Activated CD4-positive, alpha-beta T cell treated with anti-CD3 and anti-CD28 coated beads, Interleukin-2, amount 50 U/mL, for 48 hours (primary cell): Measurements from ENCODE around the gene PMS2.
"Not testable (repeated sequence)": the region's sequence is repeated elsewhere in the genome, so short reads cannot be mapped to it uniquely, and the experiment has no call there.

Experiments
- DNase-seq, 2 experiments: peaks; one replicate each; pipeline ENCODE4 v3.0.0-alpha.2; 2020

The PMS2 gene

GRCh38 chr7:6015917-6016652 is 7.2 kb upstream of the PMS2 start:
- no peak for DNase-seq

DNA sequence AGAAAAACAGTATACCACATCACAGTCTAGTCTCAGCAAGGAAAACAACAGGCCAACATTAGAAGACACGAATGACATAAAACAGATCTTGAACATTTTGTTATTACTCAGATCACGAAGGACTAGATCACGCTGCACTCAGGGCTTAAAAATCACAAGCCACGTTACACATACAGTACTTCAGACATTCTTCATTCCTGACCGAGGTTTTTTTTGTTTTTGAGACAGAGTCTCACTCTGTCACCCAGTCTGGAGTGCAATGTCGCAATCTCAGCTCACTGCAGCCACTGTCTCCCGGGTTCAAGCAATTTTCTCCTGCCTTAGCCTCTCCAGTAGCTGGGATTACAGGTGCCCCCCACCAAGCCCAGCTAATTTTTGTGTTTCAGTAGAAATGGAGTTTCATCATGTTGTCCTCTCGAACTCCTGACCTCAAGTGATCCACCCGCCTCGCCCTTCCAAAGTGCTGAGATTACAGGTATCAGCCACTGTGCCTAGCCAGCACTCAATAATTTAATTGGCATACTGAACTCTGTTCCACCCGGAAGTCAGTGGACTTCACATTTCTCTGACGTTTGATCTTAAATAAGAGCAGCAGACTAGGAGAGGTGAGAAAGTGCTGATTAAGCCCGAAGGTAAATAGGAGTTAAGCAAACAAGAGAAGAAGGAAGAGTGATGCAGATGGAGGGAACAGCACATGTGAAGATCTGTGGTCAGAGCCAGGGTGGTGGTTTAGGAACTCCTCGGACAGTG is 3.7 kb upstream of the PMS2 start:
- DNase-seq = no peak

GRCh38 chr7:6011541-6011940 is 2.7 kb upstream of the PMS2 start:
- no peak for DNase-seq

DNA sequence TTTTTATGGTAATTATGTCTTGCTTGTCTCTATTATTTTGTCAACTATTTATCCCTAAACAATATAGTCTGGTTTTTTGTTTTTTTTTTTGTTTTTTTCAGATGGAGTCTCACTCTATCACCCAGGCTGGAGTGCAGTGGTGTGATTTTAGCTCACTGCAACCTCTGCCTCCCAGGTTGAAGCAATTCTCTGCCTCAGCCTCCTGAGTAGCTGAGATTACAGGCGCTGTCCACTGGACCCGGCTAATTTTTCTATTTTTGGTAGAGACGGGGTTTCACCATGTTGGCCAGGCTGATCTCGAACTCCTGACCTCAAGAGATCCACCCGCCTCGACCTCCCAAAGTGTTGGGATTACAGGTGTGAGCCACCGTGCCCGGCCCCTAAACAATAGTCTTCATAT is 1.5 kb upstream of the PMS2 start:
- not testable (repeated sequence) for DNase-seq

DNA sequence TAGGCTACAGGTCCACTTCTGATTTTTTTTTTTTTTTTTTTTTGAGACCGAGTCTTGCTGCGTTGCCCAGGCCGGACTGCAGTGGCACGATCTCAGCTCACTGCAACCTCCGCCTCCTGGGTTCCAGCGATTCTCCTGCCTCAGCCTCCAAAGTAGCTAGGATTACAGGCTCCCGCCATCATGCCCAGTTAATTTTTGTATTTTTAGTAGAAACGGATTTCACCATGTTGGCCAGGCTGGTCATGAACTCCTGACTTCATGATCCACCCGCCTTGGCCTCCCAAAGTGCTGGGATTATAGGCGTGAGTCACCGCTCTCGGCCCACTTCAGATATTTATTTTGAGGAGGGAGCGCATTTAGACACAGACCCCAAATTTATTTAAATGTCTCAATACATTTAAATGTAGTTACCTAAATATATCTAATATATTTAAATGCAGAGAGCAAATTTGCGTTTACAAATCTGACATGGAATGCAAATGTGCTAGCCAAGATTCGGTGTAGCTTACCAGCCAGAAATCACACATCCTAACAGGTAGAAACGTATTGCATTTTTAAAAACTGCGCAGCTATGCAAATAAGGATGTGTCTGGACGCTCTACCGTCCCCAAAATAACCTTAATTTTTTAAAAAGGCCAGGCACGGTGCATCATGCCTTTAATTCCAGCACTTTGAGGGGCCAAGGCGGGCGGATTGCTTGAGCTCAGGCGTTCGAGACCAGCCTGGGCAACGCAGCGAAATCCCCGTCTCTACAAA is 836 bp downstream of the PMS2 start:
- DNase-seq = not testable (repeated sequence)

DNA sequence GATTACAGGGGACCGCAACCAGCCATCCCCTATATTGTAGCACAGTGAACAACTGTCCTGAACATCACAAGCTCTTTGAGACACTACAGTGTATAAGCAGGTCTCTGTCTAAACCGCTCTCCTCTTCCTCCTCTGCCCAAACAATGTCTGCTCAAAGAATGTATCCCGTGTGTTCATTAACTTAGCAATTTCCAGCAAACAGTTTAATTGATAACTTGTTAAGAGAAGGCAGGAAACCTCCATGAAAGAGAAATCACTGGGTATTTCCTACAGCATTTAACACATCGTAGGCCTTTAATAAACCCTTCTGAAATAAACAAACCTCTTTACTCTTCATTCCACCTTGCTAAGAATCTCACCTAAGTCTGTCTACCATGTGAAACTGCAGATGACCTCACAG is 1.5 kb downstream of the PMS2 start:
- DNase-seq = no peak

DNA sequence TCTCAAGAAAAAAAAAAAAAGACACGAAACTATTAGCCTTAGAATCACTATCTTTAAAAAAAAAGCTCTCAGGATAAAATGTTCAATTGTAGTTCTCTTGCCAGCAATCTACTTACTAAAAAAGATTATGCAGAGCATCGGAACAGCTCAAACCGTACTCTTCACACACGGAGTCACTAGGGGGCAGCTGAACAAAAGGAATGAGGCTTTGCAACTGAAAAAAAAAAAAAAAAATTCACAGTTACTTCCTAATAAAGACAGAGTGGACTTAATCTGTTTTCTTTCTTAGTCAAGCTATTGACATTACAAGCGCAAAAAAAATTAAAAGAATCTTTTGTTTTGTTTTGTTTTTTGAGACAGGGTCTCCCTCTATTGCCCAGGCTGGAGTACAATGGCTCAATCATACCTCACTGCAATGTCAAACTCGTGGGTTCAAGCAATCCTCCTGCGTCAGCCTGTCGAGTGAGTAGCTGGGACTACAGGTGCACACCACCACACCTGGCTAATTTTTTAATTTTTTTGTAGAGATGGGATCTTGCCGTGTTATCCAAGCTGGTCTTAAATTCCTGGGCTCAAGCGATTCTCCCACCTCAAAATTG is 11.5 kb downstream of the PMS2 start:
- DNase-seq = peak in 1 of 2 experiments; percentile 27

- DNase-seq = not testable (repeated sequence)
Measured at GRCh38 chr7:5987061-5987460, 21.8 kb downstream of the PMS2 start.

DNA sequence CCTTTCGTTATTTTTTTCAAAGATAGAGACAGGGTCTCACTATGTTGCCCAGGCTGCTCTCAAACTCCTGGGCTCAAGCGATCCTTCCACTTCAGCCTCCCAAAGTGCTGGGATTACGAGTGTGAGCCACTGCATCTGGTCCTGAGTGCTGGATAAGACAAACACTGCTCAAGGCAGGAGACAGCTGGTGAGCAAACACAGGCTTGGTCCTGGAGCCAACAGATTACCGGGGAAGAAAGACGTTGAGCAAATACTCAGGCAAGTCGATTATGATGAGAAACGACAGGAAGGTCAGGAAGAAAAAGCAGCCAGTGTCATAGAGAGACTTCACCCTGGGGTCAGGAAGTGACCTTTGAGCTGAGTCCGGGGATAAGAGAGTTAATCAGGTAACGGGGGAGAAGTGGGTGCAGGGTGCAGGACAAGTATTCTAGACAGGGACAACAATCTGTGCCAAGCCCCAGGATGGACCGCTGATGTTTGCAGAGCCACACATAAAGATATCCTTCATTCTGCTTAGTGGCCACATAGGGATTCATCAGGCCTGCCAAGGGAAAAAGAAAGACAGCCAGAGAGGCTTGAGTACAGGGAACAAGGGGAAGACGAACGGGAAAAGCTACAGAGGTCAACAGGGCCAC is 29.1 kb downstream of the PMS2 start:
- DNase-seq = not testable (repeated sequence)

- not testable (repeated sequence) for DNase-seq
Measured at GRCh38 chr7:5973580-5973979, 35.3 kb downstream of the PMS2 start.

GRCh38 chr7:5970347-5970911 is 38.4 kb downstream of the PMS2 start, which contains the start of gene RSPH10B:
Gene RSPH10B (minus strand): TSS chr7:5970689. CDS start chr7:5967116, 3,573 bp downstream.
- not testable (repeated sequence) for DNase-seq

- DNase-seq = not testable (repeated sequence)
Measured at GRCh38 chr7:5963810-5964209, 45.0 kb downstream of the PMS2 start.

- DNase-seq = not testable (repeated sequence)
Measured at GRCh38 chr7:5963205-5963604, 45.6 kb downstream of the PMS2 start.

DNA sequence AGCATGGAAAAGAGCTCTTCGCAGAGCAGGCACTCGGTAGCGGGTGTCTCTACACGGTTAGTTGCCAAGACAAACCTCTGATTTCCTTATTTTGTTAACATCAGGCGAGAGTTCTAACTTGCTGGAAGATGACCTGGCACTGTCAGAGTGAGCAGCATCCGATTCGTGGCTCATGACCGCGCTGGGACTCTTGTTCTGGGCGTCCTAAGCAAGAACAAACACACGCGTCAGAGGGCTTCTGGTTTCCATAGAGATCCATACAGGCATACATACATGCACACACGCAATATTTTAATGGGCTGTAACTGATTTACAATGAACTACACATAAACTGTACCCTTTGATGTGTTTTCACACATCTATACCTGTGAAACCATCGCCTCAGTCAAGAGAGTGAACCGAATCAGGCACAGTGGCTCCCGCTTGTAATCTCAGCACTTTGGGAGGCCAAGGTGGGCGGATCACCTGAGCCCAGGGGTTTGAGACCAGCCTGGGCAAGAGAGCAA is 73.9 kb downstream of the PMS2 start:
- not testable (repeated sequence) for DNase-seq

DNA sequence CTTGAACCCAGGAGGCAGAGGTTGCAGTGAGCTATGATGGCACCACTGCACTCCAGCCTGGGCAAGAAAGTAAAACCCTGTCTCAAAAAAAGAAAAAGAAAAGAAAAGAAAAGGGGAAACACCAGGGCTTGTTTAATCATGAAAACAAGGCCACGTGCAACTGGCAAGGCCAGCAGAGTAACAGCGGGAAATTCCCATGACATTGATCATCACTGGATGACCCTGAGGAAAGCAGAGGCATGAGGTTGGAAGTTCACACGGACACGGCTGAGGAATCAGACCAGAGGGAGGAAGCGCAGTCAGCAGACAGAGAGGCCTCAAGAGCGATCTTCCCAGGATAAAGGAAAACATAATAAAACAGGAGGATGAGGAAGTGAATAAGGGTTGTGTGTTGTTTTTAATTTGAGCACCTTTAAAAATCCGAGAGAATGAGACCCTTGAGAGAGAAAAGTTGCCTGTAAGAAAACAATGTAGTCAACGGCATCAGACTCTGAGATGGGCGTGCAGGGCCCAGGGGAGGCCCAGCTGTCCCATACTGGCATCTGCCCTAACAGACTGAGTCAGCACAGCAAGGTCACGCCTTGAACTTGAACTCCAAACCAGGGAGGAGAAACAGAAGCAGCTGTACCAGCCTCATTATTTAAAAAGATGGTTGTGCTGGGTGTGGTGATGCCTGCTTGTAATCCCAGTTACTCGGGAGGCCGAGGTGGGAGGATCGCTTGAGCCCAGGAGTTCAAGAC is 76.8 kb downstream of the PMS2 start:
- DNase-seq = not testable (repeated sequence)

GRCh38 chr7:5931250-5931649 is 77.6 kb downstream of the PMS2 start:
- not testable (repeated sequence) for DNase-seq

DNA sequence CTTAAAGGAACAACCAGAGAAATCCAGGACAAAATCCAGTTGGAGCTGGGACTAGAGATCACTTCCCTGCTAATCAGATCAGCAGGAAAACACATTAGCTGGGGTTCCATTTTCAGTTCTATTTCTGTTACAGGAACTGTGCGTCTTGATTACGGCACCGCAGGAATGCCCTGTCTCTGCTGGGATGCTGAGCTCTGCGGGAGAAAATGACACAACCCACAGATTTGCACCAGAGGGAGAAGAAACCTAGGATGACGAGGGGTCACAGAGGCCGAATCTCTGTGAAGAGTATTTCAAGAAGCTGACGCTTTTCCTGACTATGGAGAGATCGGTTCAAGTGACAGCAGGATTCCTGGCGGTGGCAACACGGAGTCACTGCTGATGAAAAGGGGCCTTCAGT is 78.6 kb downstream of the PMS2 start:
- DNase-seq = not testable (repeated sequence)

DNA sequence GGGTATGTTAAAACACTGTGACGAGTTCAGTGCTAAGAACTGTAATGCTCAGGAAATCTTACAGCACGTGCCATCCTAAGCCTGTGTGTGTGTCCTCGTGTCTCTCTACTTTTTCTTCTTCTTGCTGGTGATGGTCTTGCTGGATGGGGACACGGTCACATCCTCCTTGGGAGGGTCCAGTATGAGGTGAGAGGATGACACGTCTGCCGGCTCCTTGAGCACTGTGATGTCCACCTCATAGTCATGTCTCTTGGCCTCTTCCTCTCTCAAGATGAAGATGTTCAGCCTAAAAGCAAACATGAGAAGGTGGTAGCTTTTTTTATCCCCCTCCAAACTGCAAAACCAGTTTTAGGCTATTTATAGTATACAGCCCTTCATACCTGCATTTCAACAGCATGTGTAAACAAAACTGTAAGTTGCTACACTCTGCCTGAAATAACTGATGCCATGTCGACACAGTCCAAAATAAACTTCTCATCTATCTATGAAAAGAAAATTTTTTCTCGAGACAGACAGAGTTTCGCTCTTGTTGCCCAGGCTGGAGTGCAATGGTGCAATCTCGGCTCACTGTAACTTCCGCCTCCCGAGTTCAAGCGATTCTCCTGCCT is 82.5 kb downstream of the PMS2 start:
- DNase-seq = not testable (repeated sequence)

DNA sequence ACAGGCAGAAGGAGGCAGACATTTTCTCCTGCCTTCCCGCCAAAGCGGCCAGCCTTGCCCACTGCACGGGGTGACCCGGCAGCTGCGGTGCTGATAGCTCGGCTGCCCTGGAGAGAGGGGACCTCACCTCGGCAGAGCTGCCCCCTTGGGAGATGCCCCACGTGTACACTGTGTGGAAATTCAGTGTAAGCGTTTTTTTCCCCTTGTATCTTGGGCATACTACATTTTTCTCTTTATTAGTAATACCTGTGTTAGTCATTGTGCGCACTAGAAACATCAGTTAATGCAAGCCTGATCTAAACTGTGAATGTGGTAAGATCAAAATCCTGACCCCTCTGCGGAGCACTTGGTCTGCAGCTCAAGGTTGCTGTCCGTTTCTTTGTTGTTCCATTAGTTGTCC is 84.2 kb downstream of the PMS2 start:
- not testable (repeated sequence) for DNase-seq

- DNase-seq = not testable (repeated sequence)
Measured at GRCh38 chr7:5924180-5924579, 84.7 kb downstream of the PMS2 start.
